Testis (tissue), 3 donors: ENCODE results near the gene POLR1E. TPM values are rescaled to one million over a fixed set of nuclear protein-coding genes. Genes with fewer than 3 reads are reported as not detected.

ENCODE experiments used
- DNase-seq: peaks from one replicate; pipeline ENCODE4 v3.0.0-alpha.2; 2019
- H3K27ac ChIP-seq, 2 donors: fragments of 200-600 bp; sonication (generic); one replicate each; pipeline ENCODE4 v1.5.1; 2019
- H3K27me3 ChIP-seq: fragments of 200-600 bp; sonication (generic); one replicate; pipeline ENCODE4 v1.5.1; 2019
- H3K36me3 ChIP-seq: fragments of 200-600 bp; sonication (generic); one replicate; pipeline ENCODE4 v1.5.1; 2017; ENCODE audit warnings: low read depth; ENCODE audit errors: missing control alignments
- H3K4me1 ChIP-seq: fragments of 200-600 bp; sonication (generic); one replicate; pipeline ENCODE4 v1.5.1; 2019
- H3K4me3 ChIP-seq, 2 donors: fragments of 200-600 bp; sonication (generic); one replicate each; pipeline ENCODE4 v1.5.1; 2017 to 2019
- H3K9me3 ChIP-seq: fragments of 200-600 bp; sonication (generic); one replicate; pipeline ENCODE4 v1.5.1; 2017
- CTCF ChIP-seq, 3 experiments: fragments of 450-650 bp in 2 of 3; fragments of 200-600 bp in 1 of 3; sonication (generic) in 1 of 3; IDR thresholded peaks; one replicate each; pipeline ENCODE4 v1.5.1; 2016 to 2019; ENCODE audit warnings: antibody characterized with exemption in 3 of 3, mild to moderate bottlenecking in 2 of 3, moderate library complexity in 1 of 3
- POLR2A ChIP-seq: fragments of 450-650 bp; IDR thresholded peaks from one replicate; pipeline ENCODE4 v1.6.1; 2017; ENCODE audit warnings: antibody characterized with exemption, mild to moderate bottlenecking, moderate library complexity
- WGBS, 2 donors: methylation state at CpG; one replicate each; pipeline ENCODE4 v1.1.5; 2018; 5-methylcytosine and 5-hydroxymethylcytosine counted together
- intact Hi-C: fragments of 100-400 bp; cut with DNase I; formaldehyde crosslinking; loops from one replicate; pipeline ENCODE4 v1.15.1; 2023; ENCODE audit warnings: low total_unique reads
- polyA plus RNA-seq: library from polyadenylated mRNA; stranded (reverse); fragments of 350-450 nt; fragmentation: Illumina TruSeq; extraction: RNeasy Lipid Tissue Mini Kit (QIAGEN cat#74804); gene quantifications from one replicate; pipeline ENCODE4 v1.2.3, GENCODE V29; 2014; ENCODE audit warnings: low read depth, low replicate concordance; ENCODE audit not compliant: insufficient read depth
- total RNA-seq, 2 donors: library from RNA; depleted of rRNA; stranded (reverse); fragments of >200 nt; gene quantifications; one replicate each; pipeline ENCODE4 v1.2.3, GENCODE V29; 2016

Gene POLR1E
- total and polyA plus RNA-seq, 3 donors from 2014 or later = 18.6 to 23.8 (median 20.6) TPM

GRCh38 chr9:37547328-37547878 lies 61.7 kb downstream of the POLR1E start:
- Histone ChIP-seq H3K27ac (no peak overlapping the region), H3K9me3 (no peaks in the 10 kb centered on the region), H3K4me3 (no peak overlapping the region), H3K4me1 (no peaks in the 10 kb centered on the region), H3K36me3 (no peaks in the 10 kb centered on the region), H3K27me3 (no peaks in the 10 kb centered on the region)
- TF ChIP-seq POLR2A (no peak), CTCF (IDR thresholded peaks at IDR 0.05) (no peak)
- WGBS, 2 donors = 94% methylated on average over 5 of the region's 5 CpGs
- intact Hi-C loops = no loop called here
- no peak for DNase-seq

DNA sequence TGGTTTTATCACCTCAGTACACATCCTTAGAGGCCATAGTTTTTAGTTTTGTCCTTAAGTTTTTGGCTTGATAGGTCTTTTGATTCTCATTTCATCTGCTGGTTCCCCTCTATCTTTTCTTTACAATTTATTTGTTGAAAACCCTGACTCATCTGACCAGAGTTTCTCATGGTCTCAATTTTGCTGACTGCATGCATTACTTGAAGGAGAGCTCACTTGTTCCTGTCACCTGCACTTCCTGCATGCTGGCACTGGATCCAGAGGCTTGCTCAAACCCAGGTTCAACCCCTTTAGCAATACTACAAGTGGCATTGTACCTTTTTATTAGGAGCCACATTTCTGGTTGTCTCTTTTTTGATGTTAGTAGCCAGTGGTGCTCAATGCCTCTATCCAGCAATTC lies 63.8 kb downstream of the POLR1E start:
- no peak for DNase-seq
- no peak overlapping the region for H3K27ac ChIP-seq
- H3K4me1 ChIP-seq = no peaks in the 10 kb centered on the region
- H3K4me3 ChIP-seq = no peak overlapping the region
- H3K9me3 ChIP-seq = no peaks in the 10 kb centered on the region
- no peaks in the 10 kb centered on the region for H3K27me3 ChIP-seq
- no peaks in the 10 kb centered on the region for H3K36me3 ChIP-seq
- intact Hi-C loops = no loop called here
- no peak for TF ChIP-seq POLR2A
- no peak for TF ChIP-seq CTCF (IDR thresholded peaks at IDR 0.05)

GRCh38 chr9:37550781-37551180 lies 65.0 kb downstream of the POLR1E start:
- DNase-seq = no peak
- intact Hi-C loops = no loop called here

DNA sequence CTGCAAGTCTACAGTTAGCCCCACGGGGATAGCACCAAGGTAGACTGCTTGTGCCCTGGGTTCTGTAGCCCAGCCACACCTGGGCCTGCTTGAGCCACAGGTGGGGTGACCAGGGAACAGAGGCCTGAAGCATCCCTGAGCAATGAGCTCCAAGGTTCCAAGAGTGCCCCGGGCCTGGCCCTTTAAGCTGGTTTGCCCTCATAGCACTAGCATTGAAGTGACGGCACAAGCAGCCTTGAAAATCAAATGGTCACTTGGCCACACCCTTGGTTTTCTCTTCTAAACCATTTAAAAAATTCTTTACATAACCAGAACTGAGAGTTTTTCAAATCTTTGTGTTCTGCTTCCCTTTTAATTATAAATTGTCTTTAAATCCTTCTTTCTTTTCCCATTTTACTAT lies 65.7 kb downstream of the POLR1E start:
- H3K27me3 ChIP-seq = no peaks in the 10 kb centered on the region
- TF ChIP-seq POLR2A = no peak
- TF ChIP-seq CTCF (IDR thresholded peaks at IDR 0.05) = no peak
- no peaks in the 10 kb centered on the region for H3K9me3 ChIP-seq
- WGBS, 2 donors = 51 to 74% methylated on average over 2 to 3 of the region's 3 CpGs
- no peaks in the 10 kb centered on the region for H3K4me1 ChIP-seq
- H3K4me3 ChIP-seq = no peak overlapping the region
- no peaks in the 10 kb centered on the region for H3K36me3 ChIP-seq
- no peak for DNase-seq
- no peak overlapping the region for H3K27ac ChIP-seq
- intact Hi-C loops = no loop called here

More at GRCh38 chr9:37550781-37551180, 65.0 kb downstream of the POLR1E start:
- no peak for TF ChIP-seq CTCF (IDR thresholded peaks at IDR 0.05)
- TF ChIP-seq POLR2A = no peak
- Histone ChIP-seq H3K4me1 (no peaks in the 10 kb centered on the region), H3K9me3 (no peaks in the 10 kb centered on the region), H3K27me3 (no peaks in the 10 kb centered on the region), H3K36me3 (no peaks in the 10 kb centered on the region), H3K27ac (no peak overlapping the region), H3K4me3 (no peak overlapping the region)
- WGBS, 2 donors = 76 to 86% methylated on average over 1 of the region's 1 CpG

DNA sequence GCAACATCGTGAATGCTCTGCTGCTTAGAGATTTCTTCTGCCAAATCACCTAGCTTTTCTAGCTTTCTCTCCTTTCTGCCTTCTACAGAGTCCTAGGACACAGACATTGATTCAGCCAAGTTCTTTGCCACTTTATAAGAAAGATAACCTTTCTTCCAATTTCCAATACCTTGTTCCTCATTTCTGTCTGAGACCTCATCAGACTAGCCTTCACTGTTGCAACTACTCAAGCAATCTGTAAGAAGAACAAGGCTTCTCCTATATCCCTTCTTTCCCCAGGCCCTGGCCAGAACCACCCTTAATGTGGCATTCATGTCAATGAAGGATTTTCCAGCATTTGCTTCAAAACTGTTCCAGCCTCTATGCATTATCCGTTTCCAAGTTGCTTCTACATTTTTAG lies 66.1 kb downstream of the POLR1E start:
- intact Hi-C loops = no loop called here
- no peaks in the 10 kb centered on the region for H3K9me3 ChIP-seq
- no peaks in the 10 kb centered on the region for H3K27me3 ChIP-seq
- no peak overlapping the region for H3K4me3 ChIP-seq
- WGBS, 2 donors = 84 to 86% methylated on average over 2 of the region's 2 CpGs
- H3K4me1 ChIP-seq = no peaks in the 10 kb centered on the region
- no peak overlapping the region for H3K27ac ChIP-seq
- TF ChIP-seq POLR2A = no peak
- no peak for TF ChIP-seq CTCF (IDR thresholded peaks at IDR 0.05)
- no peak for DNase-seq
- H3K36me3 ChIP-seq = no peaks in the 10 kb centered on the region
